ES-I3 (cell line): ENCODE measurements around the gene ZFAND3.

Source experiments
- H3K36me3 ChIP-seq: 2 replicates; pipeline ENCODE4 v1.6.1; 2013; ENCODE audit warnings: mild to moderate bottlenecking, low read length, control low read depth, moderate library complexity; ENCODE audit not compliant: insufficient read depth
- H3K4me1 ChIP-seq: 2 replicates; pipeline ENCODE4 v1.6.1; 2013; ENCODE audit warnings: mild to moderate bottlenecking, control low read depth, low read length; ENCODE audit not compliant: insufficient read depth
- H3K9ac ChIP-seq: 2 replicates; pipeline ENCODE4 v1.6.1; 2013; ENCODE audit warnings: low read depth, mild to moderate bottlenecking, low read length, moderate library complexity
- H3K9me3 ChIP-seq: 2 replicates; pipeline ENCODE4 v1.6.1; 2013; ENCODE audit warnings: mild to moderate bottlenecking, low read length, moderate library complexity; ENCODE audit not compliant: control insufficient read depth, insufficient read depth

ZFAND3 gene

DNA sequence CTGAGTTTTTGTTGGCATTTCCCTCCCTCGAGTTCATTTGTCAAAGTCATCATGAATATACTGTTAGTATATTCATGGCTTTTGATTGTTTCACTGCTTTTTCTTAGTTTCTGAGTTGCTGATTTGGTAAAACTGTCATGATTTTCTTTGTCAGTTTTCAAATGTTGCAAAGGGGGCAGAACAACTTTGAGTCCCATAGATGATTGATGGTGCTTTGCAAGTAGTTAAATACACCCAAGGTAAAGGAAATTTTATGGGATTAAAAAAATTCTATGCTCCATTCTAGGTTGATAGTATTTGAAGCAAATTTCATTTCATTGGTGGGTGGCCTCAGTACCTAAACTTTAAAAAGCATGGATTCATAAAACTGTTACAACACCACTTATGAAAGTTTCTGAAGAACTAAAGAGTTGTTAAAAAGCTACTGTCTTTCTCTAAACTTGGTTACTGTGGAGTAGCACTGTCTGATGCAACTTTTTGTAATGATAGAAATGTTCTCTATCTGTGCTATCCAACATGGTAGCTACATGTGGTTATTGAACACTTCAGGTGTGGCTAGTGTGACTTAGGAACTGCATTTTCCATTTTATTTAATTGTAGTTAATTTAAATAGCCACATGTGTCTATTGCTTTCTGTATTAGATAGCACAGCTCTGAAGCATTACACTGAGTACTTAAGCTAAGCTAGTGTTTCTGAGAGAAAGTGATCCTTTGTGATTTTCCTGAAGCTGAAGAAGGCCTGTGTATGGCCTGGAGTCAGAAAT is 153.6 kb downstream of the ZFAND3 start:
- Histone ChIP-seq H3K36me3 (no peaks in the 10 kb centered on the region), H3K9ac (no peak overlapping the region), H3K4me1 (no peaks in the 10 kb centered on the region), H3K9me3 (peaks cover 8% of the 10 kb centered on the region)

DNA sequence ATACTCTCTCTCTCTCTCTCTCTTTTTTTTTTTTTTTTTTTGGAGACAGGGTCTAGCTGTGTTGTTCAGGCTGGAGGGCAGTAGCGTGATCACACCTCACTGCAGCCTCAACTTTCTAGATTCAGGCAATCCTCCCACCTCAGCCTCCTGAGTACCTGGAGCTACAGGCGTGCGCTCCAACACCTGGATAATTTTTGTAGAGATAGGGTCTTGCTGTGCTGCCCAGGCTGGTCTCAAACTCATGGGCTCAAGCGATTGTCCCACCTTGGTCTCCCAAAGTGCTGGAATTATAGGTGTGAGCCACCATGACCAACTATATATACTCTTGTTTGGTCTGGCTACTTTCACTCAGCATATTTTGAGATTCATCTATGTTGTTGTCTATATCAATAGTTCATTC is 154.9 kb downstream of the ZFAND3 start:
- Histone ChIP-seq H3K9me3 (peaks cover 8% of the 10 kb centered on the region), H3K36me3 (no peaks in the 10 kb centered on the region), H3K9ac (no peak overlapping the region), H3K4me1 (no peaks in the 10 kb centered on the region)

DNA sequence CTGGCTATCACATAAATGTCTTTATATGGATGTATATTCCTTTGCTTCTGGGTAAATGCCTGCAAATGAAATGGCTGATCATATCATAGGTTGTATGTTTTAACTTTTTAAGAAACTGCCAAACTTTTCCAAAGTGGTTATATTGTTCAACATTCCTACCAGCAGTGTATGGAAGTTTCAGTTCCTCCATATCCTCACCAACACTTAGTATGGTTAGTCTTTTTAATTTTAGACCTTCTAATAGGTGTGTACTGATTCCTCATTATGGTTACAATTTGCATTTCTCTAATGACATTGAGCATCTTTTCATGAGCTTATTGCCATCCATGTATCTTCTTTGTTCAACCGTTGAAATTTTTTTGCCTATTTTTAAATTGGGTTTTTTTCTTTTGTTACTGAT is 155.4 kb downstream of the ZFAND3 start:
- H3K4me1 ChIP-seq = no peaks in the 10 kb centered on the region
- H3K9me3 ChIP-seq = peaks cover 8% of the 10 kb centered on the region
- H3K9ac ChIP-seq = no peak overlapping the region
- H3K36me3 ChIP-seq = no peaks in the 10 kb centered on the region

DNA sequence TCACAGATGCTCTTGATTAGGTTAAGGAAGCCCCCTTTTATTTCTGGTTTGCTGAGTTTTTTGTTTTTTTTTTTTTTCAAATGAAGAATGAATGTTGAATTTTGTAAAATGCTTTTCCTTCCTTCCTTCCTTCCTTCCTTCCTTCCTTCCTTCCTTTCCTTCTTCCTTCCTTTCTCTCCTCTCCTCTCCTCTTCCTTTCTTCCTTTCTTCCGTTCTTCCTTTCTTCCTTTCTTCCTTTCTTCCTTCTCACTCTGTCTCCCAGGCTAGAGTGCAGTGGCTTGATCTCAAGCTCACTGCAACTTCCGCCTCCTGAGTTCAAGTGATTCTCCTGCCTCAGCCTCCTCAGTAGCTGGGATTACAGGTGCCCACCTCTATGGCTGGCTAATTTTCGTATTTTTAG is 158.2 kb downstream of the ZFAND3 start:
- Histone ChIP-seq H3K9ac (no peak overlapping the region), H3K36me3 (no peaks in the 10 kb centered on the region), H3K4me1 (no peaks in the 10 kb centered on the region), H3K9me3 (peaks cover 8% of the 10 kb centered on the region)

DNA sequence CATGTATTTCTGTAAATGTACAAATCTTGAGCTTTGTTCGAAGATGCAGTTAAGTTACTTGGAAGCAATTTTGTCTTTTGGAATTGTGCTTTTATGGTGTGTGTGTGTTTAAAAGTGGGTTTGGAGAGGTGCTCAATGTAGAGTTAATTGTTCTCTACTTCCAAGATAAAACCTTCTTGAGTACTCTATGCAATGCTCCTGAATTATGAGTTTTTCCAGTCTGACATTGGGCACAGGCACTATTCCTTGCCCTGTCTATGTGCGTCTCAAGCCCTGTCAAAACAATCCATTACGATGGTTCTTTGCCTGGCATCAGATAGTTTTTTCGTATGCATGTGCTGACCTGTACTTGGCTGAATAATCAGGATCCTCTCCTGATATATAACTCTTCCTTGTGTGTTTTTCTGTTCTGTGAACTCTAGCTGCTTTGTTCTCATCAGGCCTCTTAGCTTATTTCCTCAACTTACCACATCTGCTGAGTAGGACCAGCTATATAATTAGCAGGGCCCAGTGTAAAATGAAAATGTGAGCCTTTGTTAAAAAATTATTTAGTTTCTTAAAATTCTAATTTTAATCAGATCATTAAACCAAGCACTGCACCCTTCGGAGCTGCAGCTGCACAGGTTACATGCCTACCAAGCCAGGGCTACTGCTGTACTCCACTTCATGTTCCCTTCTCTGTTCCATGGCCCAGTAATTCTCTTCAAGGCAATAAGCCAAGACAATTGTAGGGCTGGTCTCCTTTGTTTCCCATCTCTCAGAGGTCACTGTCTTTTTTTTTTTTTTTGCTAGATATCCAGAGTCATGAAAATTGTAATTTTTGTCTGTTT is 160.1 kb downstream of the ZFAND3 start:
- H3K9ac ChIP-seq = no peak overlapping the region
- H3K36me3 ChIP-seq = no peaks in the 10 kb centered on the region
- H3K4me1 ChIP-seq = no peaks in the 10 kb centered on the region
- H3K9me3 ChIP-seq = peaks cover 6% of the 10 kb centered on the region

DNA sequence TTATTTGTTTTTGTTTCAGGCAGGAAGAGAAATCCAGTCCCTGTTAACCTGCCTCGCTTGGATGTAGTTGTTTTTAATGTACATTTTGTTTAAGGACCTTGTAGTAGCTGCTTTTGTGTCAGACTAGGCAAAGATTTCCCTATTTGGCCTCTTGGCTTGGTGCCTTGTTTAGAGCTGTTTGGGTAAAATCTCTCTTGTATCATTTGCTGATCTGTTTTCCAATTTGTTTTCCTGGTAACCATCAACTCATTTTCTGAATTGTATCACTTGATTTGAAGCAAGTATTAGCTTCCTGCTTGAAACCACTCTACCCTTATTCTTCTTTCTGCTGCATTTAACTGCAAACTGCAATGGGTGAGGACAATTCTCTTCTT is 160.7 kb downstream of the ZFAND3 start:
- no peaks in the 10 kb centered on the region for H3K4me1 ChIP-seq
- H3K36me3 ChIP-seq = no peaks in the 10 kb centered on the region
- no peaks in the 10 kb centered on the region for H3K9me3 ChIP-seq
- H3K9ac ChIP-seq = no peak overlapping the region

DNA sequence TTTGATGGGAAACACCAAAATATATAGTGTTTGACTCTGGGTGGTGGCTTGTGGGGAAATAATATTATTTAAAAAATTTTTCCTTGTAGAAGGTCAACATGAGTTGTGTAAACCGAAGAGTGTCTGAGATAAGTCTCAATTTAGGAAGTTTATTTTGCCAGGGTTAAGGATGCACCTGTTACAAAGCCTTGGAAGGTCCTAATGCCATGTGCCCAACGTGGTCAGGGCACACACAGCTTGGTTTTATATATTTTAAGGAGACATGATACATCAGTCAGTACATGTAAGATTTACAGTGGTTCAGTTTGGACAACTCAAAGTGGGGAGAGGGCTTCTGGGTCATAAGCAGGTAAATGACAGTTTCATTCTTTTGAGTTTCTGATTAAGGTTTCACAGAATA is 162.1 kb downstream of the ZFAND3 start:
- Histone ChIP-seq H3K36me3 (no peaks in the 10 kb centered on the region), H3K9ac (no peak overlapping the region), H3K4me1 (no peaks in the 10 kb centered on the region), H3K9me3 (no peaks in the 10 kb centered on the region)

DNA sequence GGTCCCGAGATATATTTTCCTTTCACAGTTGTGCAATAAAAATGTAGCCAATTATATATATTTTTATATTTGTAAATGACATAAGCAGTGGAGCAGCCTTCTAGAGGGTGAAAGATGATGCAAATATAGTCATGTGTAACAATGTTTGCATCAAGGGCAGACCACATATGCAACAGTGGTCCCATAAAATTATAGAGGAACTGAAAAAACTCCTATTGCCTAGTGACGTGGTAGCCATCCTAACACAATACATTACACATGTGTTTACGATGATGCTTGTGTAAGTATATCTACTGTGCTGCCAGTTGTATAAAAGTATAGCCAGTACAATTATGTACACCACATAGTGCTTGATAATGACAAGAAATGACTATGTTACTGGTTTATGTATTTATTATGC is 162.8 kb downstream of the ZFAND3 start:
- no peaks in the 10 kb centered on the region for H3K4me1 ChIP-seq
- H3K36me3 ChIP-seq = no peaks in the 10 kb centered on the region
- H3K9me3 ChIP-seq = no peaks in the 10 kb centered on the region
- H3K9ac ChIP-seq = no peak overlapping the region

DNA sequence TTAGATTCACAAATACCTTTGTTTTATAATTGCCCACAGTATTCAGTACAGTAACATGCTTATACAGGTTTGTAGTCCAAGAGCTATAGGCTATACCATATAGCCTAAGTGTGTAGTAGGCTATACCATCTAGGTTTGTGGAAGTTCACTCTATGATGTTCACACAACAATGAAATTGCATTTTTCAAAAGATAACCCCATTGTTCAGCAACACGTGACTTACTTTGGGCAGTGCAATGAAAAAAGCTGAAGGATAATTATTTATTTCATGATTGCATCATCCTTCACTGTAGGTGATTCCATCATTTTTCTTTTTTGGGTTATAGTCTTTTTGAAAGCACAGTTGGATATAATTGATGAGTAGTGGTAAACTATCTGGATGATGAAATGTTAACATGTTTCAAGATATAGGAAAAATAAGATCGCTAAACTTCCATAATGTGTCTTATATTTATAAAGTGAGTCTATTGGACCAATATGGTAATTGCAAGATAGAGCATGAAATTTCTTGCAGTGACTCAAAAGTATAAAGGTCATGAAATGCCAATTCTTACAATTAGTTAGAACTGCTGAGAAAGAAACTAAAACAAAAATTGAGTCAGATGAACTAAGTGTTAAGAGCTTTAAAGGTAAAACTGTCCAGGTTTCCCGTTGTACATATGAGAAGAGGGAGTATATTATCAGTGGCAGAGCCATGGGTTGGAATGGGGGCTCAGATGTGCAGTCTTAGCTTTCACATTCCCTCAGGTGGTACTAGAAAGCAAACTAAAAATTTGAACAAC is 164.4 kb downstream of the ZFAND3 start:
- no peak overlapping the region for H3K9ac ChIP-seq
- H3K36me3 ChIP-seq = no peaks in the 10 kb centered on the region
- H3K9me3 ChIP-seq = no peaks in the 10 kb centered on the region
- H3K4me1 ChIP-seq = no peaks in the 10 kb centered on the region

DNA sequence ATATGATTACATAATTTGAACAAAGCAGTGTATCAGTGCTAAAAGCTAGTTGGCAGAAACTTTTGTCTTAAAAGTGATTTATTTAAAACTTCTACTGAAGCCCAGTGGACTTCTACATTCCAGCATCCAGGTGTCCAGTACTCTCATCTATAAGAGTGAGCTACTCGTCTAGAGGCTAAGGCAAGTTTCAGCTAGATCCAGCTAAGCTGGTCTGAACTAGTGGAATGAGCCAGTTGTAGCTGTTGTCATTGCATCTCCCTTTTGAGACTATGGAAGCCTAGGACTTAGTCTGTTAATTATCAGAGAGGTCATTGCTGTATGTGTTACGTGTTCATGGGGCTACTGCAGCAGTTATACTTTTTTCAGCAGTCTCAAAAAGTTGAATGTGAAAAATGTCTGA is 165.1 kb downstream of the ZFAND3 start:
- peaks cover 1% of the 10 kb centered on the region; the same call in 1 of the 2 replicates for H3K4me1 ChIP-seq
- no peak overlapping the region for H3K9ac ChIP-seq
- H3K36me3 ChIP-seq = no peaks in the 10 kb centered on the region
- H3K9me3 ChIP-seq = no peaks in the 10 kb centered on the region

DNA sequence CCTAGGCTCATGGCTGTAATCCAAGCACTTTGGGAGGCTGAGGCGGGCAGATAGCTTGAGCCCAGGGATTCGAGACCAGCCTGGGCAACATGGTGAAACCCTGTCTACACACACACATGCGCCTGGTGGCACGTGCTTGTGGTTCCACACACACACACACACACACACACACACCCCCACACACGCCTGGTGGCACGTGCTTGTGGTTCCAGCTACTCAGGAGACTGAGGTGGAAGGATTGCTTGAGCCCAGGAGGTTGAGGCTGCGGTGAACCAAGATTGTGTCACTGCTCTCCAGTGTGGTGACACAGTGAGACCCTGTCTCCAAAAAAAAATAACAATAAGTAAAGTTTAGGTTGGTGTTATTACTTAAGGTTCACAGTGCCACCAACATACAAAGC is 165.8 kb downstream of the ZFAND3 start:
- no peak overlapping the region for H3K9ac ChIP-seq
- no peaks in the 10 kb centered on the region for H3K9me3 ChIP-seq
- H3K36me3 ChIP-seq = no peaks in the 10 kb centered on the region
- H3K4me1 ChIP-seq = peaks cover 9% of the 10 kb centered on the region; the same call in 1 of the 2 replicates

DNA sequence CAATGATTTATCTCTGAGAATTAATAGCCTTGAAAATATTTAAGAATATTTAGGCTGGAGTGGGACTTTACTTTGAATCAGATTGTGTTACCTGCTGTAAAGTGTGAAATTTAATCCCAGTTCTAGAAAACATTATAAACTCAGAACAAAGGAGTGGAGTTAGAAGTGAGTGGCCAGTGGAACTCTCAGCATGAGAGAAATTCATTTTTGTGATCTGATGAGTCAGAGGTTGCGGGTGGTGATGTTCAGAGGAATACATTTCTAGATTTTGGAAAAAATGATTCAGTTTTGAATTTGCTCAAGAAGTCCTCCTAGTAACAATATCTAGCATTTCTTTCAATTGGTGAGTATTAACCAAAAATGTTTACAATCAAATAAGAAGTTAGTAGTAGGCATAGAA is 167.5 kb downstream of the ZFAND3 start:
- no peaks in the 10 kb centered on the region for H3K9me3 ChIP-seq
- peaks cover 16% of the 10 kb centered on the region; the same call in 1 of the 2 replicates for H3K4me1 ChIP-seq
- H3K9ac ChIP-seq = no peak overlapping the region
- H3K36me3 ChIP-seq = no peaks in the 10 kb centered on the region

DNA sequence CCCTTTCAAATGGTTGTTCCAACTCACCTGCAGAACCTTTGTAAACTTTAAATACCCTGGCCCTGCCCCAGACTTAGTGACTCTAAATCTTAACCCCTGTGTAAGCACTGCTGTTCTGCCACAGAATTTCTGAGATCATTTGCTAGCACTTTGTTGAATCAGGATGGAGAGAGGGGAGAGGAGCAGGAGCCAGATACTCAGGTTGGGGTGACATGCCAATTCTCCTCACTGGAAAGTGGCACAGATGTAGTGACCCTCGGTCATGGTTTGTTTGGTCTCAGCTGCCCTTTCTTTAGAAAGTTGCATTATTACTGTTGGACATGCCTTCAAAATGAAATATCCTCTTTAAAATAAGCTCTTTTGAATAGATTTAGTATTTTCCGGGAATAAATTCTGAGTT is 168.0 kb downstream of the ZFAND3 start:
- Histone ChIP-seq H3K9me3 (no peaks in the 10 kb centered on the region), H3K9ac (no peak overlapping the region), H3K4me1 (peaks cover 16% of the 10 kb centered on the region; the same call in 1 of the 2 replicates), H3K36me3 (no peaks in the 10 kb centered on the region)

DNA sequence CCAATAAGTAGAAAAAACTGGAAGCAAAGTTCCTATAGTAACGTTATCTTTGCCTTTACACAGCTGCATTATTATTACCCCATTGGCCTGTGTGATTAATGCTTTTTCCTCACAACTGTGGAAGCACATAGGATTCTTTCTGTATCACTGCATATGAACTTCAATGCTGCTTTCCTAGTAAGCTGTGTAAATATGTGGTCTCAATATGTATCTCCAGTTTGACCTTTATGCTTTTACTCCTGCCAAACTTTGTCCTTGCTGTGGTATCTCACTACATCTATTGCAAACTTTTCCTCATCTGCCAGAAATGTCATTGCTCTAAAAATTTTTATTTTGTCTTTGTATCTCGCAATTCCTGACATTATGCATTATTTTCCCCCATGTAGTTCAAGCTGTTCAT is 168.6 kb downstream of the ZFAND3 start:
- H3K9ac ChIP-seq = no peak overlapping the region
- no peaks in the 10 kb centered on the region for H3K9me3 ChIP-seq
- H3K4me1 ChIP-seq = peaks cover 16% of the 10 kb centered on the region; the same call in 1 of the 2 replicates
- no peaks in the 10 kb centered on the region for H3K36me3 ChIP-seq
